ENCODE measurements around the gene GRB10. TPM values are rescaled to one million over a fixed set of nuclear protein-coding genes. Genes with fewer than 3 reads are reported as not detected.

Gene GRB10
- total RNA-seq, 1 experiment from 2014 or later, result 68.2 TPM

GRCh38 chr7:50688226-50688590, 94.5 kb downstream of the GRB10 start:
- Mint-ChIP-seq H3K9me3 (ENCODE audit: unreplicated experiment) (no peaks in the 10 kb centered on the region), H3K4me3 (ENCODE audit: unreplicated experiment) (no peak overlapping the region), H3K27ac (ENCODE audit: low read depth, unreplicated experiment) (no peak overlapping the region), H3K36me3 (ENCODE audit: insufficient read depth, unreplicated experiment) (peaks cover 15% of the 10 kb centered on the region), H3K27me3 (ENCODE audit: insufficient read depth, unreplicated experiment) (no peaks in the 10 kb centered on the region), H3K4me1 (ENCODE audit: insufficient read depth, unreplicated experiment) (no peaks in the 10 kb centered on the region)
- BruUV-seq (replicated peaks), result no TSS peak
- ChIA-PET POLR2A (interaction anchor here (0.7 kb wide), 1 partner anchor 89 kb away, joined by 3 read pairs; no protein-coding TSS in a partner anchor), CTCF (interaction anchor here (0.6 to 2.3 kb wide), 6 partner anchors 9 to 473 kb away, joined by 3 to 10 read pairs (median 6); no protein-coding TSS in a partner anchor)
- TF ChIP-seq, protein P1, sequence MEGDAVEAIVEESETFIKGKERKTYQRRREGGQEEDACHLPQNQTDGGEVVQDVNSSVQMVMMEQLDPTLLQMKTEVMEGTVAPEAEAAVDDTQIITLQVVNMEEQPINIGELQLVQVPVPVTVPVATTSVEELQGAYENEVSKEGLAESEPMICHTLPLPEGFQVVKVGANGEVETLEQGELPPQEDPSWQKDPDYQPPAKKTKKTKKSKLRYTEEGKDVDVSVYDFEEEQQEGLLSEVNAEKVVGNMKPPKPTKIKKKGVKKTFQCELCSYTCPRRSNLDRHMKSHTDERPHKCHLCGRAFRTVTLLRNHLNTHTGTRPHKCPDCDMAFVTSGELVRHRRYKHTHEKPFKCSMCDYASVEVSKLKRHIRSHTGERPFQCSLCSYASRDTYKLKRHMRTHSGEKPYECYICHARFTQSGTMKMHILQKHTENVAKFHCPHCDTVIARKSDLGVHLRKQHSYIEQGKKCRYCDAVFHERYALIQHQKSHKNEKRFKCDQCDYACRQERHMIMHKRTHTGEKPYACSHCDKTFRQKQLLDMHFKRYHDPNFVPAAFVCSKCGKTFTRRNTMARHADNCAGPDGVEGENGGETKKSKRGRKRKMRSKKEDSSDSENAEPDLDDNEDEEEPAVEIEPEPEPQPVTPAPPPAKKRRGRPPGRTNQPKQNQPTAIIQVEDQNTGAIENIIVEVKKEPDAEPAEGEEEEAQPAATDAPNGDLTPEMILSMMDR (IDR thresholded peaks at IDR 0.05; ENCODE audit: unreplicated experiment), result no peak
- intact Hi-C loops (cut with micrococcal nuclease), result no loop called here
- DNase-seq (ENCODE audit: unreplicated experiment), result no peak

DNA sequence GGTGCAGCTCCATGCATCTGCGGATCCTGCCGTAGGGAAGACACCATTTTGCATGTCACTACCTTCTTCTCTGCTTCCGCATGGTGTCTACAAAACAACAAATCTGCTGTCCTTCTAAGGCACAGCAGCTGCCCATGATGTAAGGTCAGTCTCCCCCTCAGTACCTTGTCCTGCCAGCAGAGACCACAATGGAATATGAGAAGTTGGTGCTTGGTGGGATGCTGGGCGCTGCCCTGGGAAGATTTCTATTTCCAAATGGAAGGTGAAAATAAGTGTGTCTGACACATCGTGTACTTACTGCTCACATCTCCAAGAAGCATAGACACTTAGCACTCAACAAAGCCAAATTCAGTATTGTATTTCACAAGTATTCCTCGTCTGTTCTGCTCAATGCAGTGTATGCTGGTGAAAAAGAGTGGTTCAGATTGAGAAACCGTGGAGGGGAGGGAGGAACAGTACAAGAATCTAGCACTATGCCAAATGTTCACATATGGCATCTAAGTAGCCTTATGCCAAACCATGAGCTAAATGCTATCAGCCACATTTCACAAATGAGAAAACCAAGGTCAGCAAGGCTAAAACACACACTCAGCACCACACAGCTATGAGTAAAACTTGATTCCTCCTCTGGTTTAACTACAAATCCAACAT, 95.0 kb downstream of the GRB10 start:
- BruUV-seq (replicated peaks), result no TSS peak
- Mint-ChIP-seq H3K9me3 (ENCODE audit: unreplicated experiment) (no peaks in the 10 kb centered on the region), H3K36me3 (ENCODE audit: insufficient read depth, unreplicated experiment) (peaks cover 15% of the 10 kb centered on the region), H3K27ac (ENCODE audit: low read depth, unreplicated experiment) (no peak overlapping the region), H3K27me3 (ENCODE audit: insufficient read depth, unreplicated experiment) (no peaks in the 10 kb centered on the region), H3K4me3 (ENCODE audit: unreplicated experiment) (no peak overlapping the region), H3K4me1 (ENCODE audit: insufficient read depth, unreplicated experiment) (no peaks in the 10 kb centered on the region)
- POLR2A ChIA-PET, result interaction anchor here (0.7 kb wide), 1 partner anchor 90 kb away, joined by 3 read pairs; no protein-coding TSS in a partner anchor
- TF ChIP-seq, protein P1 (IDR thresholded peaks at IDR 0.05; ENCODE audit: unreplicated experiment), result no peak
- CTCF ChIA-PET, result interaction anchor here (0.6 to 2.3 kb wide), 7 partner anchors 9 to 473 kb away, joined by 3 to 10 read pairs (median 5); no protein-coding TSS in a partner anchor
- intact Hi-C loops (cut with micrococcal nuclease), result no loop called here
- DNase-seq (ENCODE audit: unreplicated experiment), result no peak

DNA sequence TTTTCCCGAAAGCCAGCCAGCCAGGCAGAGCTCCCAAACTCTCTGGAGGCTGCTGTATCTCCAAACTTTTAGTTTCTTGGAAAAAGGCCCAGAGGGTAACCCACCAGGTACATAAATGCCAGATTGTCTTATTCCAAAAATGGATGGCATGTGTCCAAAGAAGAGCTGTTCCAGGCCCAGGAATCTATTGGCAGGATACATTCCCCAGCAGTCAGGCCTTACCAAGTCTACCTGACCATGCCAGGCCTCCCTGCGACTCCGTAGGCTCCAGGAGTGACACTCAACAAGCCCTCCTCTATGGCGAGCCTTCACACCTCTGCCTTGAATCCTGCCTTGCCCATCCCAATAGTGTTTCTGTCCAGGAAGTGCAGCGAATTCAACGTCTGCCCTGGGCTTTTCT, 95.6 kb downstream of the GRB10 start:
- Mint-ChIP-seq H3K4me3 (ENCODE audit: unreplicated experiment) (no peak overlapping the region), H3K9me3 (ENCODE audit: unreplicated experiment) (no peaks in the 10 kb centered on the region), H3K36me3 (ENCODE audit: insufficient read depth, unreplicated experiment) (peaks cover 15% of the 10 kb centered on the region), H3K4me1 (ENCODE audit: insufficient read depth, unreplicated experiment) (peaks cover 2% of the 10 kb centered on the region), H3K27me3 (ENCODE audit: insufficient read depth, unreplicated experiment) (no peaks in the 10 kb centered on the region), H3K27ac (ENCODE audit: low read depth, unreplicated experiment) (no peak overlapping the region)
- BruUV-seq (replicated peaks), result no TSS peak
- no peak for DNase-seq (ENCODE audit: unreplicated experiment)
- intact Hi-C loops (cut with micrococcal nuclease), result no loop called here
- TF ChIP-seq, protein P1 (IDR thresholded peaks at IDR 0.05; ENCODE audit: unreplicated experiment), result no peak
- CTCF ChIA-PET, result interaction anchor here (0.6 to 2.3 kb wide), 5 partner anchors 8 to 679 kb away, joined by 3 to 10 read pairs (median 7); no protein-coding TSS in a partner anchor
- POLR2A ChIA-PET, result no interaction called here

DNA sequence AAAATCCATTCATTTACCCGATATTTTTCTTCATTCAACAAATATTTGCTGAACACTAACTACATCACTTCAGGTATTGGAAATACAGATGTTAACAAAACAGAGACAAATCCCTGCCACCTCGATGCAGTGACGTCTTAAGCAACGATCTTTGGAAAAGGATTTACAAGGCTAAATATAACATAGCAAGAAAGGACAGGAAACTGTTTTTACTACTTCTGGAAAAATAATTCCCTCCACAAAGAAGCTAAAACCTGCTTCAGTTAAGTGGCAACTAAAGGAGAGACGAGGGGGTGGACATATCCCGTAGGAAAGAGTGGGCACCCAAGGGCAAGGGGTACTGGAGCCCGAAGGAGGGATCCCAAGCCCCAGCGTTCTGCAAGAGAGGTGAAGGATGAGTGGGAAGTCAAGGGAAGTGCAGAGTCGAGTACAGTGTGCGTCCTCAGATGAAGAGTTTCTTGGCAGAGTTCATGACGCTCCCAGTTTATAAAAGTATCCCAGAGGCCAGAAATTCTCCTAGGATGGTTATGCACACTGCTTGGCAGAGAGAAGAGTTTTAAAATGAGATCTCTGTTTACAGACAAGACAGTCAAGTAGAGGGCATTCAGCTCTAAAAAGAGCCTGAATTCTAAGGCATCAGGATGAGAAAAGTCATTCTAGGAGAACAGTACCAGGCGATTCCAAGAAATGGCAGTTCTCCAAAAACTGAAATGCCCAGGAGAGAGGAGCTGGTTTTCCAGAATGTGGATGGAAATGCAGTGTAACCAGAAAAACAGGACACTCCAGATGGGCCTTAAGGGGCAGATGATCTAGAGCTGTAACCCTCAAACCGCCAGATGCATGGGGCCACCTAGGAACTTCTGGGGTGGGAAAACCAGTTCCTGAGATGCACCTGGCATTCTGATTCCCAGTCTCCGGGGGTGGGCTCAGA, 97.3 kb downstream of the GRB10 start:
- BruUV-seq (replicated peaks), result no TSS peak
- no peaks in the 10 kb centered on the region for H3K9me3 Mint-ChIP-seq (ENCODE audit: unreplicated experiment)
- TF ChIP-seq, protein P1 (IDR thresholded peaks at IDR 0.05; ENCODE audit: unreplicated experiment), result no peak

More for the DNA sequence above, 97.3 kb downstream of the GRB10 start:
- Mint-ChIP-seq H3K4me1 (ENCODE audit: insufficient read depth, unreplicated experiment) (peaks cover 6% of the 10 kb centered on the region), H3K27ac (ENCODE audit: low read depth, unreplicated experiment) (no peak overlapping the region), H3K27me3 (ENCODE audit: insufficient read depth, unreplicated experiment) (no peaks in the 10 kb centered on the region), H3K36me3 (ENCODE audit: insufficient read depth, unreplicated experiment) (peaks cover 15% of the 10 kb centered on the region), H3K4me3 (ENCODE audit: unreplicated experiment) (no peak overlapping the region)
- CTCF ChIA-PET, result interaction anchor here (0.6 to 1.3 kb wide), 5 partner anchors 68 to 801 kb away, joined by 3 to 4 read pairs (median 3); no protein-coding TSS in a partner anchor
- POLR2A ChIA-PET, result no interaction called here
- no peak for DNase-seq (ENCODE audit: unreplicated experiment)
- intact Hi-C loops (cut with micrococcal nuclease), result no loop called here
